Ovary (tissue), 9 donors: ENCODE data around the gene C4orf50. TPM values are rescaled to one million over a fixed set of nuclear protein-coding genes. Genes with fewer than 3 reads are reported as not detected.
"Not testable (repeated sequence)": the region's sequence is repeated elsewhere in the genome, so short reads cannot be mapped to it uniquely, and the experiment has no call there.

Source experiments
- DNase-seq, 5 donors: peaks; one replicate each; pipeline ENCODE4 v3.0.0-alpha.2; 2019 to 2020
- H3K27ac ChIP-seq, 2 donors: fragments of 200-600 bp; one replicate each; pipeline versions ENCODE4 v1.5.1 to v1.8.0; 2019 to 2022
- H3K27me3 ChIP-seq: fragments of 200-600 bp; one replicate; pipeline ENCODE4 v1.8.0; 2022
- H3K36me3 ChIP-seq: fragments of 200-600 bp; sonication (generic); one replicate; pipeline ENCODE4 v1.5.1; 2019
- H3K4me1 ChIP-seq: one replicate; pipeline ENCODE4 v1.8.1; 2013; ENCODE audit warnings: mild to moderate bottlenecking, moderate library complexity; ENCODE audit not compliant: insufficient read depth
- H3K4me3 ChIP-seq: fragments of 200-600 bp; sonication (generic); one replicate; pipeline ENCODE4 v1.5.1; 2017
- H3K9me3 ChIP-seq, 2 donors: fragments of 200-600 bp in 1 of 2; sonication (generic) in 1 of 2; one replicate each; pipeline versions ENCODE4 v1.5.1 to v1.8.1; 2013 to 2019; ENCODE audit warnings: mild to moderate bottlenecking in 1 of 2, moderate library complexity in 1 of 2
- EP300 ChIP-seq: sonication (generic); formaldehyde crosslinking; IDR thresholded peaks from one replicate; pipeline ENCODE4 v1.6.1; 2017; ENCODE audit warnings: antibody characterized with exemption
- POLR2A ChIP-seq: fragments of 450-650 bp; IDR thresholded peaks from one replicate; pipeline ENCODE4 v1.6.1; 2017; ENCODE audit warnings: antibody characterized with exemption, mild to moderate bottlenecking, moderate library complexity
- WGBS, 3 donors: extraction: QIAGEN DNeasy Blood & Tissue Kit in 1 of 3; methylation state at CpG; one replicate each; pipeline versions ENCODE4 v1.1.5 to v1.1.7; 2013 to 2017; 5-methylcytosine and 5-hydroxymethylcytosine counted together
- intact Hi-C, 4 donors: fragments of 100-400 bp; cut with DNase I; formaldehyde crosslinking; loops; one replicate each; pipeline versions ENCODE4 v1.11.0 to v1.15.1; 2022 to 2023
- polyA plus RNA-seq, 2 donors: library from polyadenylated mRNA; stranded (reverse); fragments of 200-250 nt in 1 of 2; fragments of 350-450 nt in 1 of 2; fragmentation: Illumina TruSeq in 1 of 2; extraction: RNeasy Lipid Tissue Mini Kit (QIAGEN cat#74804) in 1 of 2; gene quantifications; one replicate each; pipeline ENCODE4 v1.2.3, GENCODE V29; 2013 to 2014
- total RNA-seq, 7 donors: library from RNA; depleted of rRNA in 2 of 7; stranded (reverse); fragments of >200 nt in 2 of 7; fragmentation: NEBNext Ultra II Directional in 3 of 7; extraction: Animal tissue kit (Norgen Biotek cat#: 25700) in 3 of 7; gene quantifications; one replicate each; pipeline versions ENCODE4 v1.1.0 to v1.2.4, GENCODE V29; 2016 to 2023
- TF ChIP-seq, protein P1 (sequence below), 3 donors: fragments of 450-650 bp in 2 of 3; fragments of 200-600 bp in 1 of 3; IDR thresholded peaks; one replicate each; pipeline versions ENCODE4 v1.5.1 to v1.8.0; 2016 to 2022; ENCODE audit warnings: antibody characterized with exemption in 3 of 3, mild to moderate bottlenecking in 1 of 3
- donor health status: DM: no; HTN: no; CAD: no; lungs with moderate emphysema.
- donor health status: DM: no; HTN: no; CAD: no.
- donor health status: Bipolar disorder and iron deficiency.
- donor health status: DM: yes; HTN: yes; CAD: no.
- donor health status: DM: no; HTN: no; CAD: no.
- donor health status: DM: yes; HTN: yes; CAD: no.

Gene C4orf50
- total and polyA plus RNA-seq, 9 donors = 0.04 to 0.35 (median 0.12) TPM

DNA sequence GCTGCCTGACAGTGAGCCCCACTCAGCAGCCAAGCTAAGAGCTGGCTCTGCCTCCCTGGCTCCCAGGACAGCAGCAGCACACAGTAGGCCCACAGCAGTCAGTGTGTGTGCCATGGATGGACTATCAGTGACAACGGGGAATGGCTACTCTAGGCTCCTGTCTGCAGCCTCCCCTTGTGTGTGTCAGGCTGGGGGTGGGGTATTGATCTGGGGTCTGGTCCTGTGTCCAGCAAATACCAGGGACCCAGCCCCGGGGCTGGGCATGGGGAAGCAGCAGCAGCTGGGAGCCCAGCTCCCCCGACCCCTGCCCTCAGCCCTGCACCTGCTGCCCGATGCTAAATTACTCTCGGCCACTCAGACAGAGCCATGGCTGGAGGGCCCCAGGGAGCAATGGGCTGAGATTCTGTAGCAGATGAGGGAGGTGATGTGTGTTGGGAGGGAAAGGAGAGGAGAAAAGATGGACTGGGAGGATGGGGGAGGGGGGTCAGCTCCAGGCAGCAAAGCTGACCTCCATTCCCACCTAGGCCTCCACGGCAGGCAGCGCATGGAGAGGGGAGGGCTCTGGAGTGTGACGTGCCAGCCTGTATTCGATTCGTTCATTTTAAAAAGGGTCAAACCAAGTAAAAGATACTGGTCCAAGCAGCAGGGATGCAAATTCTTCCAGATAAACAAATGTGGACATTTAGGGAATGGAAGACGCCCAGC lies 64.0 kb downstream of the C4orf50 start:
- Histone ChIP-seq H3K9me3 (no peaks in the 10 kb centered on the region), H3K27ac (no peak overlapping the region), H3K27me3 (no peaks in the 10 kb centered on the region), H3K4me1 (no peaks in the 10 kb centered on the region), H3K4me3 (no peak overlapping the region), H3K36me3 (no peaks in the 10 kb centered on the region)
- TF ChIP-seq, protein P1, sequence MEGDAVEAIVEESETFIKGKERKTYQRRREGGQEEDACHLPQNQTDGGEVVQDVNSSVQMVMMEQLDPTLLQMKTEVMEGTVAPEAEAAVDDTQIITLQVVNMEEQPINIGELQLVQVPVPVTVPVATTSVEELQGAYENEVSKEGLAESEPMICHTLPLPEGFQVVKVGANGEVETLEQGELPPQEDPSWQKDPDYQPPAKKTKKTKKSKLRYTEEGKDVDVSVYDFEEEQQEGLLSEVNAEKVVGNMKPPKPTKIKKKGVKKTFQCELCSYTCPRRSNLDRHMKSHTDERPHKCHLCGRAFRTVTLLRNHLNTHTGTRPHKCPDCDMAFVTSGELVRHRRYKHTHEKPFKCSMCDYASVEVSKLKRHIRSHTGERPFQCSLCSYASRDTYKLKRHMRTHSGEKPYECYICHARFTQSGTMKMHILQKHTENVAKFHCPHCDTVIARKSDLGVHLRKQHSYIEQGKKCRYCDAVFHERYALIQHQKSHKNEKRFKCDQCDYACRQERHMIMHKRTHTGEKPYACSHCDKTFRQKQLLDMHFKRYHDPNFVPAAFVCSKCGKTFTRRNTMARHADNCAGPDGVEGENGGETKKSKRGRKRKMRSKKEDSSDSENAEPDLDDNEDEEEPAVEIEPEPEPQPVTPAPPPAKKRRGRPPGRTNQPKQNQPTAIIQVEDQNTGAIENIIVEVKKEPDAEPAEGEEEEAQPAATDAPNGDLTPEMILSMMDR (IDR thresholded peaks at IDR 0.05) = no peak
- no peak for TF ChIP-seq POLR2A
- TF ChIP-seq EP300 = no peak
- no peak for DNase-seq
- intact Hi-C loops = no loop called here
- WGBS, 3 donors = 71 to 81% (median 76%) methylated on average over 10 to 11 of the region's 11 CpGs

DNA sequence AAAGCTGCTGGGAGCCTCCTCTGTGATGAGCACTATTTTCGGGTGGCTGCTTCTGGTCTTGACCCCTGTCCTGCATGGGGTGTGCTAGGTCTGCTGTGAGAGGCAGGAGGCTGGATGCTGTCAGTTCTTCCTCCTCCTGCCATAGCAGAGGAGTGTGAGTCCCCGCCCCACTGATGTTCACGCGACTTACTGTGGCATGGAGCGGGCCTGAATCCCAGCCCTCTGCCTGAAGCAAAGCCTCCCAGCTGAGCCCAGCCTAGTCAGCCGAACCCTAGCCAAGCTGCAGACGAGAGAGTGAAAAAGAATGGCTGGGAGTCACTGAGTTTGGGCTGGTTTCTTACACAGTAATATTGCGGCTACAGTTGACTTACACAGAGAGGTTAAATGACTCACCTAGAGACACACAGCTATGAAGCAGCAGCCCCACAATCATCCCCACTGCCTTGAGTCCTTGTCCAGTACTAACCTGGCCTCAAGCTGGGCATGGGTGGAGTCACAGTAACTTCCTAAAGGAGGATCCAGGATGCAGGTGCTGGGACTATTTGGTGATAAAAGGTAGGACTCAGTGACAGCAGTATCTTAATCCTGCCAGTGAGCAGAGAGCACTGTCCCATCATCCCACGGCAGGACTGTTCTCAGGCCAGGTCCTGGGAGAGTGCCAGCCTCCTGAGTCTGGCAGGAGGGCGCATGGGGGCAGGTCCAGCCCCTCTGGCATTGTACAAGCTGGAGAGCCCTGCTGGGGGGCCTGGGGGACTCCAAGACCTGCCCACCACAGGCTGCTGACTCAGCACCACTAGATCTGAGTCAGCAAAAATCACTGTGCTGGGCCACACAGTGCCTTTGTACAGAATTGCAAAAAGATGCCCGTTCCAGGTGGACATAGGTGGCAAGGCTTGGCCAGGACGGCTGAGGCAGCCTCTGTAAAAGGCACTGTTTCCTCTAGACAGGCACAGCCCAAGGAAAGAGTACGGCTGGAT lies 65.0 kb downstream of the C4orf50 start:
- 72 to 85% (median 79%) methylated on average over 11 to 13 of the region's 13 CpGs for WGBS, 3 donors
- H3K36me3 ChIP-seq = no peaks in the 10 kb centered on the region
- no peaks in the 10 kb centered on the region for H3K9me3 ChIP-seq
- no peak overlapping the region for H3K27ac ChIP-seq
- intact Hi-C loops = no loop called here
- H3K27me3 ChIP-seq = no peaks in the 10 kb centered on the region
- no peak overlapping the region for H3K4me3 ChIP-seq
- DNase-seq = no peak
- no peaks in the 10 kb centered on the region for H3K4me1 ChIP-seq
- TF ChIP-seq POLR2A = no peak
- no peak for TF ChIP-seq EP300
- TF ChIP-seq, protein P1 (IDR thresholded peaks at IDR 0.05) = no peak

DNA sequence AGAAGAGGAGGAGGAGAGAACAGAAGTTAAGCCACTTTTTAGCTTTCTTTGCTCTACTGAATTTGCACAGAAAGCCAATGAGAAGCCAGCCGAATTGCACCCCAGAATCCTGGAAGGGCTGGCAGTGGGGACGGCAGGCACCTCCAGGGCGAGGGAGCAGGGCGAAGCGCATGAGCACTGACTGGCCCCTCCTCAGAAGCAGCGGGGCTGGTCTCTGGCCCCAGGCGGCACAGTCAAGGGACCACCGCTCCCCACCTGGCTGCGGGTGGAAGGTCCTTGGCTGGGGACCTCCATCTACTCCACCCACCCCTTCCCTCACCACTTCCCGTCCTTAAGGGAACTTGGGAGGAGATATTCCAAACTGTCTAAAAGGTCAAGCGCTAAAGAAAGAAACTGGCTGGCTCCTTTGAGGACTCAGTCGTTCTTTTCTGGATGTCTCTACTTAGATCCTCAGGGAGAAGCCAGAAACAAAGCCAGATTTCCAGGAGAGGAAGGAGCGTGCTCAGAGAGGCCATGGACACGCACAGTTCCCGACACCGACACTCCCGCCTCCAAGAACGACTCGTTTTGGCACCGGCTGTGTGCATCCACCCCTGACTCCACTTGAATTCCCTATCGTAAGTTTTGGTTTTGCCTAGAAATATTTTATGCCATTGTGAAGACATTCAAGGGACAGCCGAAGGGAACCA lies 65.8 kb downstream of the C4orf50 start:
- no peak overlapping the region for H3K4me3 ChIP-seq
- no peaks in the 10 kb centered on the region for H3K27me3 ChIP-seq
- no peak for DNase-seq
- intact Hi-C loops = no loop called here
- H3K36me3 ChIP-seq = no peaks in the 10 kb centered on the region
- no peak overlapping the region for H3K27ac ChIP-seq
- 61 to 66% (median 65%) methylated on average over 22 of the region's 22 CpGs for WGBS, 3 donors
- H3K9me3 ChIP-seq = no peaks in the 10 kb centered on the region
- no peaks in the 10 kb centered on the region for H3K4me1 ChIP-seq
- no peak for TF ChIP-seq EP300
- TF ChIP-seq, protein P1 (IDR thresholded peaks at IDR 0.05) = no peak

DNA sequence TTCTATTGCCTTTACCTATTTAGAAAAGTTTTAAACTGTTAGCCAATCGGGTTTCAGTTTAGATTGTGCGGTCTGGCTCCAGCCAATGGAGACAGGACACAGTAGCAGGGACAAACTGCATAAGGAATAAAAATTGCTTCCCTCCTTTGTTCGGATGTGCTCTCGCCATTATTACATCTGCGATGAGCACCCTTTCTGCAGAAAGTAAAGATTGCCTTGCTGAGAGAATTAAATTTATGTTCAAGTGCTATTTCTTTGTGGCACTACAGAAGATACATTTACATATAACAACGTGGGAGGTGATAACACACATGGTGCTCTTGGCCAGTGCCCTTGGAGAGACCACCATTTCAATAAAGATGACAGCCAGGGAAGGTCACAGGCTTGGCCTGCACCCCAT lies 71.6 kb downstream of the C4orf50 start:
- H3K4me1 ChIP-seq, DNase-seq, H3K9me3 ChIP-seq, H3K36me3 ChIP-seq, H3K4me3 ChIP-seq, intact Hi-C loops, H3K27ac ChIP-seq, H3K27me3 ChIP-seq: not testable (repeated sequence)
- 80 to 84% (median 84%) methylated on average over 6 of the region's 6 CpGs for WGBS, 3 donors
